Hindlimb muscle (tissue), 1 donor: ENCODE data around the gene ATP11A. TPM values are rescaled to one million over a fixed set of nuclear protein-coding genes. Genes with fewer than 3 reads are reported as not detected.

Experiments
- DNase-seq: peaks from one replicate; pipeline ENCODE4 v3.0.0-alpha.2; 2013
- polyA plus RNA-seq: library from polyadenylated mRNA; unstranded; fragments of 120-200 nt; gene quantifications from one replicate; pipeline ENCODE4 v1.2.1, GENCODE V29; 2013; ENCODE audit not compliant: insufficient read length

Gene ATP11A
- polyA plus RNA-seq, 1 donor: 27.0 TPM

DNA sequence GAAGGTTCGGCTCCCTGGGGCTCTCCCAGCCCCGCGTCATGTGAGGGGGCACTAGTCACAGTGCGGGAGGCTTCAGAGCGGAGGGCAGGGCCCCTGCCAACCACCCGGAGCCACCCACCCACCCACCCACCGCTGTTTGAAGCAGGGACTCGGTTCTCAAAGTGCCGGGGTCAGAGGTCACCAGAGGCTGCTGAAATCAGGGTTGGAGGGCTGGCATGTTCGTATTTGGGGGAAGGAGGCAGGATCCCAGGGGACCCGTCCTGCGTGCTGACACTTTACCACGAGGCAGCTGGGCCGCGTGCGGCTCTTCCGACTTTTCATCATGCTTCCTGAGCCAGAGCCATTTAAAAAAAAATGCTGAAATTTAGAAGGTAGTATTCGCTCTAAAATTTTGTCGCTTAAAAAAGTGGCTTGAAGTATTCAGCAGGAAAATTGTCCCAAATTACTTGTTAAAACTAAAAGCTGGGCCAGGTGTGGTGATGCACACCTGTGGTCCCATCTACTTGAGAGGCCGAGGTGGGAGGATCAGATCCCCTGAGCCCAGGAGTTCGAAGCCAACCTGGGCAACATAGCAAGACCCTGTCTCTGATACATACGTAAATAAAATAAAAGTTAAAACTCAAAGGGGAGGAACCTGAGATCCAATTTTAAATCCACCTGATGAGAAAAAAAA, 21.2 kb downstream of the ATP11A start:
- no peak for DNase-seq

DNA sequence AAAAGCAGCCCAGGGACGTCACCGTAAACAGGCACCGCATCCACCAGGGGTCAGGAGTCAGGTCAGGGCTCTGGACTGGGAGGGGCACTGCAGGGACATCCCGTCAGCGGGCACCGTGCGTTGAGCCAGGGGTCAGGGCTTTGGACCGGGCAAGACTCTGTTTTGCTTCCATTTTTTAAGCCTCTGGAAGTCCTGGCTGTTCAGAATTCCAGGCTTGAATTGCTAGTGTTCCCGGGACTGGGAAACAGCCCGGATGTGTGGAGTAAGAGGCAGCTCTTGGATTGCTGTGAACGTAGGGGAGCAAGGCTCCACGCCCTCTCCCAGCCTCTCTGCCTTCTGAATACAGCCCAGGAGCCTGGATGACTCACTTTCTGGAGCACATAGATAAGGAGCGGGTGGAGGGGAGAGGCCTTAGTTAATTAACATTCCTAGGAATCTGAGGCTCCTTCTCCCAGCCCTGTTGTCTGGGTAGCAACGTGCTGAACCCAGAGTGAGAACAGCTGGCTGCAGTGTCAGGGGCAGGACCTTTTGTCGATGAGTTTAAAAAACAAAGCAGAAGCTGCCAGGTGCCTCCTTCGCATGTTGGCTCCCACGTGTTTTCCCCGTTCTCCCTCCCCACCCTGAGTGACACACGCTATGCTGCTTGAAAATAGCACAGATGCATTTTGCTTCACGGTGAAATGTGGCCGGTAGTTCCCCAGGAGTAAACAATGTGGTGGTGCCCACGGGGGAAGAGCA, 21.9 kb downstream of the ATP11A start:
- DNase-seq: peak; percentile 84

DNA sequence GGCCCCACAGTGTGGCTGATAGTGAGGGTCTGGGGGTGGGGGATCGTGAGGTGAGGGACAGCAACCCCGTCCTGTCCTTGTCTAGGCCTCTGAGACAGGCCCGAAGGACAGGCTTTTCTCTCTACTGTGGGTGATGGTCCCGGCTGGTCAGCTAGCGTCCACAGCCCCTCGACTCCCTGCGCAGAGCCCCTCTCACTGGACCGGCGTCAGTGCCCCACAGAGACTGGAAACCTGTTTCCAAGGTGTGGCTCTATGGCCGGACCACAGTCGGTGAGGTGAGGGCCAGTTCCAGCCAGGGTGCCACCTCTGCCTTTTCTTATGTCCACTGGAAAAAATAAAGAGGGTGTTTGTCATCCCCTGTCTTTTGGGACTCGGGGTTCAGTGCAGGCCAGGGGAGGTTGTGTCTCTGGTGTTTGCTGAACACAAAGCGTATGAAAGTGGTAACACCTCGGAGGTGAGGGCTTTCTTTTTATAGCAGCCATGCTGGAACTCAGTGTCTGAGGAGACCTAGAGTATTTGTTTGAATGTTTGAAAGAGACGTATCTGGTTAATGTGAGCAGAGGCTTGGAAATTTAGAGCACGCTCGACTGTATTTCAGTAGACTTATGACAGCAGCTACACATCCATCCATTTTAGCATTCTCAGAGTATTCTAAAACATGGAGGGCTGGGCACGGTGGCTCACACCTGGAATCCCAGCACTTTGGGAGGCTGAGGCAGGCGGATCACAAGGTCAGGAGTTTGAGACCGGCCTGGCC, 22.8 kb downstream of the ATP11A start:
- no peak for DNase-seq

DNA sequence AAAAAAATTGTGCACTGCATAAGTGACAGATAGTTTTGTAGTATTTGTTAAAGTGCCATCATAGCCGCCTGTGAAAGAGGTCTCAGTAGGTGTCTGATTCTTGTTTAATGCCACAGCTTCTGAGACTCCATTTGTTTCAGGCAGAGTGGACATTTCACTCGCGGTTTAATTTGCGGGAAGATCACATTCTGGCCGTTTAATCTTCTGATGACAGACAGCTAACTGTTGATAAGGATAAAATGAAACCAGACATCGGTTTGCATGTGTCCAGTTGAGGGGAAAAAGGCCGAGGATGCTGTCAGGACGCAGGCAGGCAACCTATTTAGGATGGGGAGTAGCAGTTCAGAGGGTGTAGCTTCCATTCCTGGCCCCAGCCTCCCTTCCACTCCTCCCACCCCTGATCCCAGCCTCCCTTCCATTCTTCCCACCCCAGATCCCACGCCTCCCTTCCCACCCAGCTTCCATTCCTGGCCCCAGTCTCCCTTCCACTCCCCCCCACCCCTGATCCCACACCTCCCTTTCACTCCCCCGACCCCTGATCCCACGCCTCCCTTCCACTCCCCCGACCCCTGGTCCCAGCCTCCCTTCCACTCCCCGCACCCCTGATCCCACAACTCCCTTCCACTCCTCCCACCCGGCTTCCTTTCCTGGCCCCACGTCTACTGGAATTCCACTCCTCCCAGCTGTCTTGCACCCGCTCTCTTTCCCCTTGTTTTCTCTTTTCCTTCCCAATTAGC, 23.8 kb downstream of the ATP11A start:
- no peak for DNase-seq

DNA sequence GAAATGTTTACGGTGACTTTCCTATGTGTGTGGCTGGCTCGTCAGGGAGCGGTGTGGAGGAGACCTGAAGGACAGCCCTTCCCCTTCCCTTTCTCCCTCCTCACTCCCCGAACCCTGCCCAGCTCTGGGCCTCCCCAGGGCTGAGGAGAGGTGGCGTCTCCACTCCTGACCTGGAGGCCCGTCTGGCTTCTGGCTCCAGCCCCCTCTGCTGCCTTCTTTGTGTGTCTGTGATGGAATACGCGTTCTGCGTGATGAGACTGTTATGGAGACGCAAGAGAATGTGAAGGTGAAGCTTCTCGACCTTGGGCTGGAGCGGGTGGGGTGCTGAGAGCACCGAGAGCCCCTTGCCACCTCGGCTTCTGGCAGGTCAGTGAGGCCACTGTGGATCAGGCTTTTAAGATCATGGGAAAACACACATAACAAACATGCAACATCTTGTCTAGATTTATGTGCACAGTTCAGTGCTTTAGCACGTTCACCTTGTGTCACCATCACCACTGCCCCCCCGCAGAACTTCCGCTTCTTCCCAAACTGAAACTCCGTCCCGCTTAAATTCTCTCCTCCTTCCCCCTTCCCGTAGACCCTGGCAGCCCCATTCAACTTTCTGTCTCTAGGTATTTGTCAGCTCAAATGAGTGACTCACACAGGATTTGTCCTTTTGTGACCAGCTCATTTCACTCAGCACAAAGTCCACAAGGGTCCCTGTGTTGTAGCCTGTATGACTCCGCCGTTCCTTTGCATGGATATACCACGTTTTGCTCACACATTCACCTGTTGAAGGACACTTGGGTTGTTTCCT, 24.7 kb downstream of the ATP11A start:
- DNase-seq: no peak

DNA sequence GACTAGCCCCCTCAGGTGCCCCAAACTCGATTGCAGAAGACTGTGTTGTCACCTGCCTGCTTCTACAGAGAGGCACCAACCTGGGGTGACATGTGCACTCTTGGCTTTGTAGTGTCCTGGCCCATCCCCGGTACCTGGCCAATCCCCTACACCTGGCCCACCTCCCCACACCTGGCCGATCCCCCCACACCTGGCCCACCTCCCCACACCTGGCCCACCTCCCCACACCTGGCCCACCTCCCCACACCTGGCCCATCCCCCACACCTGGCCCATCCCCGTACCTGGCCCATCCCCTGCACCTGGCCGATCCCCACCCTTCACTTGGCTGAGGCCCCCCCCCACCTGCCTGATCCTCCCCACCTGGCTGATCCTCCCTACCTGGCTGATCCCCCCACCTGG, 25.4 kb downstream of the ATP11A start:
- DNase-seq: no peak

DNA sequence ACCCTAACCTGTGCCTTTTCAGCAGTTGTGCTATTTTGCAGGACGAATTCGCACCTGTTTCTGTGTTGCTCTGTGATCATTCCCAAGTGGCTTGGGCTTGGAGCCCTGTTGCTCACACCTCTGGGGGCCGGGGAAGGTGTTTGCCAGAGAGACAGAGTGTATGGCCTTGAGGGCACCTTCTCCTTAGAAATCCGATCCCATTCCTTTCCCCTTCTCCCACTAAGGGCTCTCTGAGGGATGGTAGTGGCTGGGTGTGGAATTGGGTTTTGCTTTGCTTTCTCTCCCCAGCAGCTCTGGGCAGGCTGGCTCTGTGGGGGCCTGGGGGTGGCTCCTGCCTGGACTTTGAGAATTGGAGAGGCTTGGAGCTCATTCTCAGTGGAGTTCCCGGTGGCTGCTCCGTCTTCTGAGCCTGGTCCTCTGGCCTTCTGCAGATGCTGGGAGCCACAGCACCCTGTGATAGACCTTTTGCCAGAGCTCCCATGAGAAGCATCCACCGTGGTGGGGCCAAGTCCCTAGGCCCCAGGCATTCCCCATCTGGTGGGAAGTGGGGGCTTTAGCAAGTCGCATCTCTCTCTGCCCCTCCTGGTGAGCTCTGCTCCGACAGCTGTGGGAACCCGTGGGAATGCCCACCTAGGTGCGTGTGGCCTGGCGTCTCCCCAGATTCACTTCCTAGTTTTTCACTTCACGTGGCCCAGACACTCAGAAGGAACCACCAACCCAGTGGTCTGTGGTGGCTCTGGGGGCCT, 26.1 kb downstream of the ATP11A start:
- no peak for DNase-seq

DNA sequence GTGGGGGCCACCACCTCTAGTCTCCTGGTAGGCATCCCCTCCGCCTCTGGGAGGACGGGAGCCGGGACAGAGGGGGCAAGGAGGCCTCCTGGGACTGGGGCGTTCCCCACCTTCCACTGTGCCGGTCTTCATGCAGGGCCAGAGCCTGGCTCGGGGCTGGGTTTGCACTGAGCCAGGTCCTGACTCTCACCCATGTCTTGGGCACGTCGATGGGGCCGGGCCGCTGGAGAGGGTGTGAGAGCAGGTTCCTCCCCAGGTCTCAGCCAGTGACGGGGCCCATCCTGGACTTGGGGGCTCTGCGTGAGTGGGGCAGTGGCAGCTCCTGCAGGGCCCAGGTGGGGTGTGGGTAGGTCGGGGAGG, 26.6 kb downstream of the ATP11A start:
- no peak for DNase-seq

DNA sequence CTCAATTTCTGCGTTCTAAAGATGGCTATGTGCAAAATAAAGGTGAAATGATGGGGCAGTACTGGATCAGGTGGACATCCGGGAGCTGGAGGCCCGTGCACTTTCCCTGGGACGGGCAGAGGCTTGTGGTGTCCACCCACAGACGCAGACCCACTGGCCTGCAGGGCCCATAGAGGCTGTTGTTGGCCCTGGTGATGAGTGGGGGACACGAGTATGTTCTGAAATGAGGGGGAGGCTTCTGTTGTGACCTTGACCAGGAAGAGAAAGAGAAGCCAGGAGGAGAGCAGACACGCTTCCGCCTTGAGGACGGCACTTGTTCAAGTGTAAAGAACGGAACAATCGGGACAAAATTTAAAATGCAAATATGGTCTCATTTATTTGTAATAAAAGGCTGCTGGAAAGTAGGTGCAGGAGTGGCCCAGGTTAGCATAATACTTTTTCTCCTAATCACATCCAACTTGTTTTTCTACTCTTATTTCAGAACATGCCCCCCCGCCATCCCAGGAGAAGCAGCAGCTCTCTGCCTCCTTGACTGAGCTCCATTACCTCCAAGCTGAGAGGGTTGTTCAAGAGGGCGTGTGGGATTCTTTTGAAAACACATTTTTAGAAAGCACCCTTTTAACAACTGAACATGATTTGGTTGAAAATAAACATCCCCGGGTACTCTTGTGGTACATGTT, 27.1 kb downstream of the ATP11A start:
- no peak for DNase-seq

DNA sequence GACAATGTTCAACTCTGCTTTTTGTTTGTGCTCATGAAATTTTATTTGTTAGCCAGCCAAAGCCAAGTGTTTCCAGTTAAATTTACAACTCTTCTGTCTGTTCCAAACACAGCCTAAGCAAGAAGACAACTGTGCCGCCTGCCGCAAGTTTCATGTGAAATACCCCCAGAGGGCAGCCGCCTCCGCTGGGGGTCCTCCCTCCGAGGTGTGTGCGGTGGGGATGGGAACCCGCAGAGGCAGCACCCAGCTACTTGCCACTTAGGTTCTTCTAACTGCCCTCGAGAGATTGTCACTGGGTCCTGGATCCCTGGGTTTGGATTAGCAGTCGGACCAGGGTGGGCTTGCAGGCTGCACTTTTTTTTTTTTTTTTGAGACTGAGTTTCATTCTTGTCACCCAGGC, 28.5 kb downstream of the ATP11A start:
- DNase-seq: no peak

DNA sequence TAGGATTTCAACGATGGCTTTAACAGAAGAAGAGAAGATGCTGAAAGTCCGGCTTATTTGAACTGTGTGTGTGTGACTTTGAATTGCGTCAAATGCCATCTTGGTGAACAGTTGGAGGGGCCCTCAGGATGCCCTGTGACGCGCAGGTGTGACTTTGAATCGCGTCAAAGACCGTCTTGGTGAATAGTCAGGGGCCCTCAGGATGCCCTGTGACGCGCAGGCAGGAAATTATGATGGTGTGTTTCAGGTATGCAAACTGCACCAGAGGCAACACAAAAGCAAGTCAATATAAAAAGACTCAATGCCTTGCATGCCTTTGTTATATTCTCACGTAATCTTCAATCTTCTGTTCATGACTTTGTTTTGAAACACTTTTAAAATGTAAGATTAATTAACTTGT, 29.2 kb downstream of the ATP11A start:
- no peak for DNase-seq

DNA sequence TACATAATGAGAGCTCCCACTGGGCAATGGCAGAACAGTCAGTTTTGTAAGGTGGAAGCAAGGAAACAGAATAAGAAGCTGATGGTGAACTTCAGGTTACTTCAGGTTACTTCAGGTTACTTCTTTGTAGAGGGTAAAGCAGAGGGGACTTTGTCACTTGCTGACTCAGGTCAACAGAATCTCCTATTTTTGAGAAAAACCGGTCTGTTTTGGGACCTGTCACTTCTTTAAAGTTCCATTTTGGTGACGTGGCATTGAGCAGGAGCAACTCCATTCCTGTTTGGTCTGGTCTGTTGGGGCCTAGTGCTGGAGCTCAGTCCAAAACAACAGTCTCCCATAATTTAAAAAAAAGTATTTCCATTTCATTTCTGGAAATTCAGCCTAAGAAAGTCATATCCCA, 29.7 kb downstream of the ATP11A start:
- no peak for DNase-seq

DNA sequence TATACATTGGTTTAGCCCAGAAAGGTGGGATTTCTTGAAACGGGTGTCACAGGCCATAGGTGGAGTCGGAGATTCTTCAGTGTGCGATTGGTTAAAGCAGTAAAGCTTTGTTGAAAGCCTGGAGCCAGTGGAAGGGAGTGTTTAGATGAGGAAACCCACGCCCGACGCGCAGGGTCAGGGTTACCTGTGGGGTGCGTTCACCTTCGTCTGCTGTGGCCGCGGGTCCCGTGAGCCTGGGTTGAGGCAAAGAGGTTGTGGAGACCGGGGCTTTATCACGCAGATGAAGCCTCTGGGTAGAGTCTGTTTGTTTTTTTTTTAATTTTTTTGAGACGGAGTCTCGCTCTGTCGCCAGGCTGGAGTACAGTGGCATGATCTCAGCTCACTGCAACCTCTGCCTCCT, 30.4 kb downstream of the ATP11A start:
- no peak for DNase-seq

DNA sequence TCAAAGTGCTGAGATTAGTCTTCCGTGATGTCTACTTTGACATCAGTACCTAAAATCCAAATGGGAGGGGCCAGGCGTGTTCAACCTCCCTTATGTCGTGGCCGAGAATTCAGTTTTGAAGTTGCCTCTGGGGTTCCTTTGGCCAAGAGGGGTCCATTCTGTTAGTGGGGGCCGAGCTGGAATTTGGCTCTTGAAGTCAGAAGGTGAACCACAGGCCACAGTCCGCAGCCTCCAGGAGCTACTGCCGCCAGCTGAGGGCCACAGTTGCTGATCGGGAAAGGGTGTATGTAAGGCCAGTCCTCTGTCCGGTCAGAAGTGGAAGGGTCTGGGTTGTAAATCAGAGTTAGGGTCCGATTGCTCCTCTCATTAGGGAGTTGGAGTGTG, 31.0 kb downstream of the ATP11A start:
- no peak for DNase-seq

DNA sequence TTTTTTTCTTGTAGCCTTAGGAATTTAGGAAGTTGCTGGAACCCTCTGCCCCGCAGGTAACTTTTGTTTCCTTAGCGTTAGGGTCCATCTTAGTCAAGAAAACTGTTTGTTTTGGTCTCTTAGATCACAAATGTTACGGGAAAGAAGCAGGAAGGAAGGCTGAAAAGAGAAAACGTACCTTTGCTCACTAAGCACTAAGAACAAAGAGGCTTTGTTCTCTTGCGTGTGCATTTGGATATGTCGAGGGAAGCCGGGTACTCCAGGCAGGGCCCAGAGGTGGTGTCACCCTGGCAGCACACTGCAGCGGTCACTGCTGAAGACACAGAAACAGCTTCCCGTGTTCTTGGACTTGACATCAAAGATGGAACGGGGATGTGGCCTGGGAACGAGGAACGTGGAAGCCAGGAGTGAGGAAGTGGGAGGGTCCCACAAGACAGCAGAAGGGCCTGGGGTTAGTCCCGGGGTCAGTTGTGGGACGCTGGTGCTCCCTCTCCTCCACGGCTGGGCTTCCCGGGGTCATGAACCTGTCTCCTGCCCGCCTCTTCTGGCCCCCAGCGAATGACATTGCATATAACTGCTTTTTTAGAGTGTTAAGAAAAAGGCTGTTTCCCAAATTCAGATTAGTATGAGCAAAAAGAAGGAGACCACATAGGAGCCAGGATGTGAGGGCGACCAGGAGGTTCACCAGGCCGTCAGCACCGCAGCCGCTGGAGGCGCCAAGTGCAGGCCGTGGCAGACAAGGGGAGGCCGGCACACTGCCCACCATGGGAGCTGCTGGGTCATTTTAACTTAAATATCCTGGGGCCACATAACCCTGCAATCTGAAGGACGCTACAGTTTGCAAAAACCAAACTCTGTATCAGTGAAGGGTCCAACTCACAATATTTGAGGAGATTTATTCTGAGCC, 31.6 kb downstream of the ATP11A start:
- no peak for DNase-seq

DNA sequence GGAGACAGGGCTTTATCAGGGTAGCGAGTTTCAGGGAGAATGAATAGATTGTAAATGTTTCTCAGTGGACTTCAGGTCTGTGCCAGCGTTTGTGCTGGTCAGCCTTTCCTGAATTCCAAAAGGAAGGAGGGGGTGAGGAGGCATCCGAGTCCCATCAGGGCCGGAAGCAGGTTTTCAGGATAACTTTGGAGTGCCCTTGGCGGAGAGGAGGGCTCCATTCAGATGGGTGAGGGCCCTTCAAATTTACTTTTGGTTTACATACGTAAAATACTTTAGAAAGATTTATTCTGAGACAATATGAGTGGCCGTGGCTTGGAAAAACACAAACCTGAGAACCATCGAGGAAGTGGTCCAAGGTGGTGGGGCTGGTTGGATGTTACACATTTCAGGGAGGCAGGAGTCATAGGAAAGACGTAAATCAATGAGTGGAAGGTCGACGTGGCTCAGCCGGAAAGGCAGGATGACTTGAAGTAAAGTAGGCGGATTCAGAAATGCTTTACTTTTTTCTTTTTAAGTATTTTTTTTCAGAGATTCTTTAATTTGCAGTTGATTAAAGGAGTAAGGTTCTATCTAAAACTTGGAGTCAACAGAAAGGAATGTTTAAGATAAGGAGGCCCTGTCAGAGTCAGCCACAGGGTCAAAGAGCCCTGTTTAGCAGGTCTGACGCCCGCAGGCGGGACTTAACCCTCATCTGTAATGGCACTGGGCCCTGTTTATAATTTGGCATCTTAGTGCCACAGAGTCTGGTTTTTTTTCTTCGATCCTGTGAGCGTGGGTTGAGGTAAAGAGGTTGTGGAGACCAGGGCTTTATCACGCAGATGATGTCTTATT, 32.8 kb downstream of the ATP11A start:
- DNase-seq: no peak

DNA sequence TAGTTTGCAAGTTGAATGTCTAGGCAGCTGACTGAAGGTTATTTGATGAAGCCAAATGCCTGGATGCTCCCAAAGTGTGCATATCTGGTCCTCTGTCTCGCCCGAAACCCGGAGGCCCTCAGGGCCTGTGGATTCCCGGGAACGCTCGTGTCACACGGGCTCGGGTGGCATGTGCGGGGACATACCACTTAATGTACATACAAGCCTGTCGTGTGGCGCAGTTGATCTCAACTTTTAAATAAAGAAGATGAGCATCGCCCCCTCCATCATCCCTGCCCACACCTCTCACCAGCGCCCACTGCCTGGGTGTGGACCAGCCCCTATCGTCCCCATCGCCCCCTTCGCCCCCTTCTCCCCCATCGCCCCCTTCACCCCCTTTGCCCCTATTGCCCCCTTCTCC, 33.9 kb downstream of the ATP11A start:
- DNase-seq: no peak

DNA sequence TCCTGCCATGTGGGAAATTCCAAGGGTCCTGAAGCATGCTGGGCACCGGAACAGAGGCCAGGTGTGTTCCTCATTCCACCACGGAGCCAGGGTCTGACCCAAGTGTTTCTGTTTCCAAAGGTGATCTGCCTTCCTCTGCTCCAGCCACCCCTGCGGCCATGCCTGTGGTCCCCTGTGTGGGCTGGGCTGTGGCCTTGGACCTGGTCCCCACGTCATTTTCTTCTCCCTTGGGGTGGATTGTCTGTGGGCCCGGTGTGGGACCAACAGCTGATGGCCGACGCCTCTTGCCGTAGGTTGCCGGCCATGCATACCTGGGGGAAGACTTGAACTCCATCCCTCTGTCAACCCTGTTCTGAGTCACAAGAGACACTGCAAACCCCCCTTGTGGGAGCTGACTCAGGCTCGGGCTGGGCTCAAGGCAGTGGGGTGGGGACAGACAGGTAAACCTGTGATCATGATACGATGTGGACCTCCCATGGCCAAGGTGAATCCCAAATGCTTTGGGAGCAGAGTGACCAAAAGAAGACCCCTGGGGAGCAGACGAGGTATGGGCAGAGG, 35.0 kb downstream of the ATP11A start:
- no peak for DNase-seq
